IMR-90 (cell line): ENCODE measurements around the gene USP4. TPM values are rescaled to one million over a fixed set of nuclear protein-coding genes. Genes with fewer than 3 reads are reported as not detected.
A peak's percentile ranks its signal among the peaks of the same experiment; 100 is the strongest.

Experiments used
- ATAC-seq: fragments of 200-7000 bp; cut with Tn5 transposase; 2 replicates; pipeline ENCODE4 v1.9.1; 2020; ENCODE audit warnings: low read depth, mild to moderate bottlenecking, moderate library complexity
- BruUV-seq: library from RNA; stranded (reverse); fragments of 400-500 nt; replicated peaks from 2 replicates; lab custom pipeline; 2021; lab: Mats Ljungman, UMichigan
- CTCF ChIA-PET: fragments of 300-600 bp; formaldehyde crosslinking; extraction: SDS; loops from one replicate; lab custom pipeline; 2021; ENCODE audit warnings: antibody characterized with exemption; lab: Yijun Ruan, JAX
- POLR2A ChIA-PET: fragments of 300-600 bp; sonication (Branson Sonifier 250); formaldehyde crosslinking; loops from one replicate; lab custom pipeline; 2022; ENCODE audit warnings: antibody characterized with exemption; ENCODE audit not compliant: unreplicated experiment; lab: Charles Lee
- DNase-seq: peaks from one replicate; pipeline ENCODE4 v3.0.0; 2013
- H2AFZ ChIP-seq: replicated peaks from 2 replicates; pipeline ENCODE3; 2013; ENCODE audit warnings: low read length, mild to moderate bottlenecking; ENCODE audit not compliant: poor library complexity
- H2AK5ac ChIP-seq: 2 replicates; pipeline ENCODE4 v1.6.1; 2013; ENCODE audit warnings: low read depth, low read length, inconsistent platforms
- H2AK9ac ChIP-seq: replicated peaks from 2 replicates; pipeline ENCODE3; 2013; ENCODE audit warnings: mild to moderate bottlenecking, low read depth, low read length, moderate library complexity; ENCODE audit not compliant: poor library complexity
- H2BK120ac ChIP-seq: 2 replicates; pipeline ENCODE4 v1.6.1; 2013; ENCODE audit warnings: low read depth, low read length, inconsistent platforms
- H2BK15ac ChIP-seq: 3 replicates; pipeline ENCODE4 v1.6.1; 2013; ENCODE audit warnings: low read depth, low read length, inconsistent platforms
- H2BK20ac ChIP-seq: 2 replicates; pipeline ENCODE4 v1.6.1; 2013; ENCODE audit warnings: low read depth, mild to moderate bottlenecking, inconsistent platforms, low read length, moderate library complexity
- H2BK5ac ChIP-seq: 2 replicates; pipeline ENCODE4 v1.6.1; 2013; ENCODE audit warnings: mild to moderate bottlenecking, low read depth, low read length, inconsistent platforms; ENCODE audit not compliant: poor library complexity, severe bottlenecking
- H3K14ac ChIP-seq: replicated peaks from 2 replicates; pipeline ENCODE4 v1.6.1; 2013; ENCODE audit warnings: low read depth, low read length, inconsistent platforms
- H3K18ac ChIP-seq: 2 replicates; pipeline ENCODE4 v1.6.1; 2013; ENCODE audit warnings: low read depth, low read length, control low read depth
- H3K23ac ChIP-seq: 2 replicates; pipeline ENCODE4 v1.6.1; 2013; ENCODE audit warnings: low read depth, low read length, inconsistent platforms
- H3K27ac ChIP-seq: 2 replicates; pipeline ENCODE4 v1.5.1; 2013; ENCODE audit warnings: mild to moderate bottlenecking, control low read depth, low read length; ENCODE audit not compliant: insufficient read depth
- H3K27me3 ChIP-seq: 2 replicates; pipeline ENCODE4 v1.6.1; 2013; ENCODE audit warnings: low read length; ENCODE audit not compliant: control insufficient read depth, insufficient read depth
- H3K36me3 ChIP-seq: 2 replicates; pipeline ENCODE4 v1.6.1; 2013; ENCODE audit warnings: low read length, mixed read lengths; ENCODE audit not compliant: control insufficient read depth, insufficient read depth
- H3K4ac ChIP-seq: 2 replicates; pipeline ENCODE4 v1.6.1; 2013; ENCODE audit warnings: low read depth, low read length, inconsistent platforms
- H3K4me1 ChIP-seq: 2 replicates; pipeline ENCODE4 v1.6.1; 2013; ENCODE audit warnings: low read length, mixed read lengths; ENCODE audit not compliant: control insufficient read depth, insufficient read depth
- H3K4me2 ChIP-seq: 2 replicates; pipeline ENCODE4 v1.6.1; 2013; ENCODE audit warnings: low read depth, mild to moderate bottlenecking, control low read depth, low read length, moderate library complexity
- H3K4me3 ChIP-seq: 2 replicates; pipeline ENCODE4 v1.5.1; 2013; ENCODE audit warnings: low read depth, mild to moderate bottlenecking, control low read depth, low read length, moderate library complexity; ENCODE audit not compliant: insufficient read depth
- H3K56ac ChIP-seq: 2 replicates; pipeline ENCODE4 v1.6.1; 2013; ENCODE audit warnings: low read length, inconsistent platforms; ENCODE audit not compliant: insufficient read depth; ENCODE audit errors: extremely low read depth
- H3K79me1 ChIP-seq, 2 experiments: 2 replicates each; pipeline ENCODE4 v1.6.1; 2013; ENCODE audit warnings: low read length in 2 of 2, inconsistent platforms in 1 of 2, low read depth in 1 of 2
- H3K9ac ChIP-seq: 2 replicates; pipeline ENCODE4 v1.6.1; 2013; ENCODE audit warnings: low read depth, low read length, control low read depth
- H3K9me1 ChIP-seq: 2 replicates; pipeline ENCODE4 v1.6.1; 2013; ENCODE audit warnings: low read length, inconsistent platforms; ENCODE audit not compliant: insufficient read depth
- H3K9me3 ChIP-seq: 2 replicates; pipeline ENCODE4 v1.6.1; 2013; ENCODE audit warnings: low read length; ENCODE audit not compliant: control insufficient read depth, insufficient read depth
- H4K20me1 ChIP-seq: 2 replicates; pipeline ENCODE4 v1.6.1; 2013; ENCODE audit warnings: low read length, inconsistent platforms; ENCODE audit not compliant: insufficient read depth
- H4K5ac ChIP-seq: 2 replicates; pipeline ENCODE4 v1.6.1; 2013; ENCODE audit warnings: mild to moderate bottlenecking, low read depth, low read length, control low read depth
- H4K8ac ChIP-seq, 2 experiments: 2 replicates each; pipeline ENCODE4 v1.6.1; 2013; ENCODE audit warnings: low read depth in 2 of 2, low read length in 2 of 2, control low read depth in 1 of 2, inconsistent platforms in 1 of 2
- H4K91ac ChIP-seq: 2 replicates; pipeline ENCODE4 v1.6.1; 2013; ENCODE audit warnings: low read depth, low read length, inconsistent platforms; ENCODE audit not compliant: insufficient read depth
- RAD21 ChIP-seq: IDR thresholded peaks from 2 replicates; pipeline ENCODE4 v1.6.1; 2012; ENCODE audit warnings: low read length, improper control_type of control experiment
- WGBS, 2 experiments: methylation state at CpG; one replicate each; pipeline versions ENCODE4 v1.1.5 to v1.1.7; 2013; ENCODE audit warnings: missing lambda C conversion rate in 2 of 2; ENCODE audit not compliant: insufficient read length in 1 of 2; ENCODE audit errors: extremely low coverage in 2 of 2; 5-methylcytosine and 5-hydroxymethylcytosine counted together
- dilution Hi-C: fragments of 300-500 bp; cut with HindIII; formaldehyde crosslinking; loops from one replicate; pipeline ENCODE4 v1.14.3; 2018; ENCODE audit warnings: low sequenced_read_pairs; ENCODE audit not compliant: unreplicated experiment
- in situ Hi-C: fragments of 300-500 bp; cut with MboI; formaldehyde crosslinking; loops from 3 replicates; pipeline ENCODE4 v1.14.3; 2019; ENCODE audit warnings: low sequenced_read_pairs, inconsistent platforms, mixed read lengths
- intact Hi-C: fragments of 100-400 bp; cut with micrococcal nuclease; formaldehyde crosslinking; loops from 2 replicates; pipeline ENCODE4 v1.10.0; 2022
- polyA plus RNA-seq, 3 experiments: library from polyadenylated mRNA; depleted of rRNA; stranded (reverse); fragments of >200 nt; gene quantifications; 2 replicates each; pipeline ENCODE4 v1.2.3, GENCODE V29; 2012; ENCODE audit warnings: low replicate concordance in 1 of 3
- total RNA-seq: library from RNA; depleted of rRNA; stranded (reverse); fragments of >200 nt; gene quantifications from 2 replicates; pipeline ENCODE4 v1.2.3, GENCODE V29; 2012
- TF ChIP-seq, protein P1 (sequence below): fragments of 150-350 bp; IDR thresholded peaks from 2 replicates; pipeline ENCODE4 v1.6.1; 2017; ENCODE audit warnings: mild to moderate bottlenecking, antibody characterized with exemption, low read length, low read depth

Gene USP4
- total and polyA plus RNA-seq, 2 of the 4 experiments (the other 2 are of a cell fraction) = 29.9 to 42.3 TPM

DNA sequence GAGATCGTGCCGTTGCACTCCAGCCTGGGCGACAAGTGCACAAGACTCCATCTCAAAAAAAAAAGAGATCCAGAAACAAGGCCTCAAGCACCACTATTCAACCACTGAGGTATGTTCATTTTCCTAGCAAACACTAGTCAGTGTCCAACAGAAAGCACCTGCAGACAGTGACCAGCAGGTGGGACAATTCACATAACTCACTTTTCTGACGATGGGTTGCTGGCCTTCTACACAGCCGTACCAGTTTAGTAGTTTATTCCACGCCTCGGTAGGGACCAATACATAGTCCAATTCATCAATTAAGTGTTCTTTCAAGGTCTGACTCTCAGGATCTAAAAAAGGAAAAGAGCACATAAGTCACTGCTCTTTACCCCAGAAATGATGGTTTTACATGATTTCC, 12.4 kb downstream of the USP4 start:
- no peaks in the 10 kb centered on the region for H3K9me3 ChIP-seq
- H2AK9ac ChIP-seq = no peak overlapping the region

More for the DNA sequence above, 12.4 kb downstream of the USP4 start:
- Histone ChIP-seq H2AK5ac (no peak overlapping the region), H2BK20ac (no peak overlapping the region), H3K9me1 (peaks cover 7% of the 10 kb centered on the region; the same call in 1 of the 2 replicates), H3K79me1 (peaks cover 21 to 46% of the 10 kb centered on the region in 2 experiments; a peak in 3 of 4 replicates), H4K8ac (no peak overlapping the region), H2AFZ (no peak overlapping the region), H3K23ac (no peak overlapping the region), H3K27me3 (no peaks in the 10 kb centered on the region), H3K56ac (no peak overlapping the region), H4K20me1 (no peaks in the 10 kb centered on the region; the same call in 1 of the 2 replicates), H3K4ac (no peak overlapping the region), H3K36me3 (peaks cover 55% of the 10 kb centered on the region), H3K14ac (no peak overlapping the region), H4K5ac (no peak overlapping the region), H2BK120ac (no peak overlapping the region), H3K27ac (no peak overlapping the region), H3K4me1 (no peaks in the 10 kb centered on the region), H3K9ac (no peak overlapping the region), H3K4me3 (no peak overlapping the region), H3K18ac (no peak overlapping the region), H2BK5ac (no peak overlapping the region), H4K91ac (no peak overlapping the region), H2BK15ac (no peak overlapping the region), H3K4me2 (no peak overlapping the region)
- WGBS, 2 experiments = 77% methylated on average over 2 of the region's 7 CpGs; no CpG with 5 or more reads in 1 of the 2 experiments
- ATAC-seq (no peak), DNase-seq (no peak)
- intact Hi-C loops = no loop called here
- BruUV-seq = no TSS peak
- in situ Hi-C loops = no loop called here
- TF ChIP-seq, protein P1, sequence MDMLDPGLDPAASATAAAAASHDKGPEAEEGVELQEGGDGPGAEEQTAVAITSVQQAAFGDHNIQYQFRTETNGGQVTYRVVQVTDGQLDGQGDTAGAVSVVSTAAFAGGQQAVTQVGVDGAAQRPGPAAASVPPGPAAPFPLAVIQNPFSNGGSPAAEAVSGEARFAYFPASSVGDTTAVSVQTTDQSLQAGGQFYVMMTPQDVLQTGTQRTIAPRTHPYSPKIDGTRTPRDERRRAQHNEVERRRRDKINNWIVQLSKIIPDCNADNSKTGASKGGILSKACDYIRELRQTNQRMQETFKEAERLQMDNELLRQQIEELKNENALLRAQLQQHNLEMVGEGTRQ = no peak
- peak; percentile 24 for TF ChIP-seq RAD21
- dilution Hi-C loops = no loop called here
- CTCF ChIA-PET = no interaction called here
- POLR2A ChIA-PET = no interaction called here
